Vagina (tissue), 2 donors: ENCODE results near the gene BUD23.

ENCODE experiments used
- CTCF ChIP-seq, 3 experiments: fragments of 450-650 bp in 2 of 3; fragments of 200-600 bp in 1 of 3; sonication (generic) in 1 of 3; IDR thresholded peaks; one replicate each; pipeline ENCODE4 v1.5.1; 2017 to 2019; ENCODE audit warnings: antibody characterized with exemption in 3 of 3, mild to moderate bottlenecking in 2 of 3, moderate library complexity in 2 of 3
- POLR2A ChIP-seq, 2 donors: fragments of 450-650 bp; IDR thresholded peaks; one replicate each; pipeline ENCODE4 v1.6.1; 2017; ENCODE audit warnings: antibody characterized with exemption in 2 of 2, mild to moderate bottlenecking in 2 of 2, moderate library complexity in 2 of 2

- TF ChIP-seq CTCF (IDR thresholded peaks at IDR 0.05) (no peak), POLR2A (IDR thresholded peaks at IDR 0.05) (no peak)
These were observed 32.9 kb upstream of the BUD23 start for GRCh38 chr7:73650524-73650923.
